Right atrium auricular region (tissue), 2 donors: Measurements from ENCODE around the gene C17orf50. TPM values are rescaled to one million over a fixed set of nuclear protein-coding genes. Genes with fewer than 3 reads are reported as not detected.

ENCODE experiments used
- DNase-seq: peaks from one replicate; pipeline ENCODE4 v3.0.0-alpha.2; 2019; ENCODE audit warnings: low spot score
- H3K27ac ChIP-seq, 2 donors: fragments of 200-600 bp; sonication (generic); 1 replicate in 1 of 2; 2 replicates in 1 of 2; pipeline ENCODE4 v1.5.1; 2016 to 2019
- H3K27me3 ChIP-seq, 2 donors: fragments of 200-600 bp; sonication (generic); one replicate each; pipeline versions ENCODE4 v1.5.1 to v1.6.0; 2017 to 2019
- H3K36me3 ChIP-seq: fragments of 200-600 bp; sonication (generic); one replicate; pipeline ENCODE4 v1.5.1; 2016
- H3K4me1 ChIP-seq, 2 donors: fragments of 200-600 bp; sonication (generic); one replicate each; pipeline versions ENCODE4 v1.5.1 to v1.6.0; 2017 to 2019
- H3K4me3 ChIP-seq, 2 donors: fragments of 200-600 bp; sonication (generic); 1 replicate in 1 of 2; 2 replicates in 1 of 2; pipeline ENCODE4 v1.5.1; 2017 to 2019; ENCODE audit warnings: mild to moderate bottlenecking in 1 of 2, moderate library complexity in 1 of 2
- H3K9me3 ChIP-seq, 2 donors: fragments of 200-600 bp; sonication (generic); one replicate each; pipeline ENCODE4 v1.5.1; 2019
- total RNA-seq, 2 donors: library from RNA; depleted of rRNA; stranded (reverse); fragments of >200 nt; gene quantifications; one replicate each; pipeline ENCODE4 v1.1.0, GENCODE V29; 2016
- TF ChIP-seq, protein P1 (sequence below), 2 donors: fragments of 200-600 bp; sonication (generic); IDR thresholded peaks; one replicate each; pipeline ENCODE4 v1.5.1; 2019; ENCODE audit warnings: antibody characterized with exemption in 2 of 2

C17orf50 gene
- total RNA-seq, 2 donors from 2014 or later, result not detected

DNA sequence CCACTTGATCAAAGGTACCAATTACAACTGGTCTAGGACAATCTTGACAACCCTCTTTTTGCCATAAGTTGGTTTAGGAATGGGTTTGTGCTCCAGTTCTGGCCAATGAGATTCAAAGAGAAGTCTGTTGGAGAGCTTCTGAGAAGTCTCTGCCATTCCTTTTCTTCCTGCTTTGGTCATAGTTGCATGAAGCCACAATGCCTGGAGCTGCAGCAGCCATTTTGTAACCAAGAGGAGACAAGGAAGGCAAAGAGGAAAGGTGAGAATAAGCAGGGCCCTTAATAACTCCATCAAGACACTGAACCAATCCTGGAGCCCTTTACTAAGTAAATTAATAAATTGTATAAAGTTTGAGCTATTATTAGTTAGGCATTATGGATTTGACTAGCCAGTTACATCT lies 3.4 kb upstream of the C17orf50 start:
- Histone ChIP-seq H3K27ac (no peak overlapping the region), H3K4me1 (peaks cover 0 to 11% of the 10 kb centered on the region in 2 donors), H3K27me3 (no peaks in the 10 kb centered on the region), H3K36me3 (no peaks in the 10 kb centered on the region), H3K9me3 (no peaks in the 10 kb centered on the region), H3K4me3 (no peak overlapping the region)
- no peak for DNase-seq
- TF ChIP-seq, protein P1, sequence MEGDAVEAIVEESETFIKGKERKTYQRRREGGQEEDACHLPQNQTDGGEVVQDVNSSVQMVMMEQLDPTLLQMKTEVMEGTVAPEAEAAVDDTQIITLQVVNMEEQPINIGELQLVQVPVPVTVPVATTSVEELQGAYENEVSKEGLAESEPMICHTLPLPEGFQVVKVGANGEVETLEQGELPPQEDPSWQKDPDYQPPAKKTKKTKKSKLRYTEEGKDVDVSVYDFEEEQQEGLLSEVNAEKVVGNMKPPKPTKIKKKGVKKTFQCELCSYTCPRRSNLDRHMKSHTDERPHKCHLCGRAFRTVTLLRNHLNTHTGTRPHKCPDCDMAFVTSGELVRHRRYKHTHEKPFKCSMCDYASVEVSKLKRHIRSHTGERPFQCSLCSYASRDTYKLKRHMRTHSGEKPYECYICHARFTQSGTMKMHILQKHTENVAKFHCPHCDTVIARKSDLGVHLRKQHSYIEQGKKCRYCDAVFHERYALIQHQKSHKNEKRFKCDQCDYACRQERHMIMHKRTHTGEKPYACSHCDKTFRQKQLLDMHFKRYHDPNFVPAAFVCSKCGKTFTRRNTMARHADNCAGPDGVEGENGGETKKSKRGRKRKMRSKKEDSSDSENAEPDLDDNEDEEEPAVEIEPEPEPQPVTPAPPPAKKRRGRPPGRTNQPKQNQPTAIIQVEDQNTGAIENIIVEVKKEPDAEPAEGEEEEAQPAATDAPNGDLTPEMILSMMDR (IDR thresholded peaks at IDR 0.05), result no peak

DNA sequence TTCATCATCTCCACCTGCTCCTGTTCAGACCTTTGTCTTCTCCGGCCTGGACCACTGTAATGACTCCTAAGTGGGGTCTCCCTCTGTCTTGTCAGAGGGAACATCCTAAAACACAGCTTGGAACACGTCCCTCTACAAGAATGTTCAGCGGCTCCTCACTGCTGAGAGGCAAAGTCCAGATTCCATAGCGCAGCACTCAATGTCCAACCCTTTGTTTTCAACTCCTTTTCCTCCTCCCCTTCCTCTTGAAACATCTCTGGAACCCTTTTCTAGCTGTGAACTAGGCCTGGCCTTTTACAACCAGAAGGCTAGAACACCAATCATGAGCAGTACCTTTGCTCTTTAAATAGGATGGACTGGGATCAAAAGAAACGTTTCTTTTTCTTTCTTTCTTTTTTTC lies 914 bp downstream of the C17orf50 start:
- TF ChIP-seq, protein P1 (IDR thresholded peaks at IDR 0.05), result no peak
- H3K9me3 ChIP-seq, result no peaks in the 10 kb centered on the region
- no peak for DNase-seq

DNA sequence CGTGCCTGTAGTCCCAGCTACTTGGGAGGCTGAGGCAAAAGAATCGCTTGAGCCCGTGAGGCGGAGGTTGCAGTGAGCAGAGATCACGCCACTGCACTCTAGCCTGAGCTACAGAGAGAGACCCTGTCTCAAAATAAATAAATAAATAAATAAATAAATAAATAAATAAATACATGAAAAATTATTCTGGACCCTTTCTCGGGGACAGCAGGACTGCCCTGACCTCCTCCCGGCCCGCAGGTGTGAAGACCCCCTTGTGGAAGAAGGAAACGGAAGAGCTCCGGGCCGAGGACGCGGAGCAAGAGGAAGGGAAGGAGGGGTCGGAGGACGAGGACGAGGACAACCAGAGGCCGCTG lies 3.1 kb downstream of the C17orf50 start:
- H3K4me1 ChIP-seq, result peaks cover 0 to 15% of the 10 kb centered on the region in 2 donors
- DNase-seq, result no peak
- no peaks in the 10 kb centered on the region for H3K9me3 ChIP-seq
- no peak overlapping the region for H3K27ac ChIP-seq
- no peaks in the 10 kb centered on the region for H3K36me3 ChIP-seq
- TF ChIP-seq, protein P1 (IDR thresholded peaks at IDR 0.05), result no peak
- H3K4me3 ChIP-seq, result peak overlapping the region; percentile 38 to 62
- no peaks in the 10 kb centered on the region for H3K27me3 ChIP-seq

More for the DNA sequence above, 914 bp downstream of the C17orf50 start:
- Histone ChIP-seq H3K27me3 (no peaks in the 10 kb centered on the region), H3K4me1 (peaks cover 0 to 15% of the 10 kb centered on the region in 2 donors), H3K27ac (no peak overlapping the region), H3K4me3 (no peak overlapping the region), H3K36me3 (no peaks in the 10 kb centered on the region)

DNA sequence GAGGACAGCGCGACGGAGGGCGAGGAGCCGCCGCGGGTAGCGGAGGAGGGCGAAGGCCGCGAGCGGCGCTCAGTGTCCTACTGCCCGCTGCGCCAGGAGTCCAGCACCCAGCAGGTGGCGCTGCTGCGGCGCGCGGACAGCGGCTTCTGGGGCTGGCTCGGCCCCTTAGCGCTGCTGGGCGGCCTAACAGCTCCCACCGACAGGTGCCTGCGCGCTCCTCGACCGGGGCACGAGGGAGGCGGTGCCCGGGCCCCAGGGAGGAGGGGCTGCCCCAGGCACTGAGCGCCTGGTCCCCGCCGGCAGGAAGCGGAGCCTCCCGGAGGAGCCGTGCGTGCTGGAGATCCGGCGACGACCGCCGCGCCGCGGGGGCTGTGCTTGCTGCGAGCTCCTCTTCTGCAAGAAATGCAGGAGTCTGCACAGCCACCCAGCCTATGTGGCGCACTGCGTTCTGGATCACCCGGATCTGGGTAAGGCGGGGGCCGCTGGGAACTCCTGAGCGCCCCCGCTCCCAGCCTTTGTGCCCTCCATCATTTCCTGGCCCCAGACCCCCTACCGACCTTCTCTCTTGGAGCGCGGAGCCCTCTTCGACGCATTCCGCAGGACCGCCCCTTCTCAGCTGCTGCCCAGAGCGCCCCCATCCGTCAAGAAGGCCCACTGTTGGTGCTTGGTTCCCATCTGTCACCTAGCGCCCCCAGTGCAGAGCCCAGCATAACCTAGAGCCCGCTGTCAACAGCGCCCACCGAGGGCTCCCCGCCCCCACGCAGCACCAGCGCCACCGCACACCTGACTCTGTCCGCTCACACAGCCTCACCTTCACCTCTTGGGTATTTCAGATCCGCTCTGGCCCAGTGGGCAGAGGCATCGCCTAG lies 3.7 kb downstream of the C17orf50 start:
- H3K4me3 ChIP-seq, result peak overlapping the region; percentile 38 to 62
- H3K27ac ChIP-seq, result peak overlapping the region in 1 of 2 donors; percentile 46
- H3K4me1 ChIP-seq, result peaks cover 0 to 15% of the 10 kb centered on the region in 2 donors
- DNase-seq, result peak; percentile 81
- TF ChIP-seq, protein P1 (IDR thresholded peaks at IDR 0.05), result peak; percentile 93 to 95
- no peaks in the 10 kb centered on the region for H3K36me3 ChIP-seq
- no peaks in the 10 kb centered on the region for H3K9me3 ChIP-seq
- H3K27me3 ChIP-seq, result no peaks in the 10 kb centered on the region

DNA sequence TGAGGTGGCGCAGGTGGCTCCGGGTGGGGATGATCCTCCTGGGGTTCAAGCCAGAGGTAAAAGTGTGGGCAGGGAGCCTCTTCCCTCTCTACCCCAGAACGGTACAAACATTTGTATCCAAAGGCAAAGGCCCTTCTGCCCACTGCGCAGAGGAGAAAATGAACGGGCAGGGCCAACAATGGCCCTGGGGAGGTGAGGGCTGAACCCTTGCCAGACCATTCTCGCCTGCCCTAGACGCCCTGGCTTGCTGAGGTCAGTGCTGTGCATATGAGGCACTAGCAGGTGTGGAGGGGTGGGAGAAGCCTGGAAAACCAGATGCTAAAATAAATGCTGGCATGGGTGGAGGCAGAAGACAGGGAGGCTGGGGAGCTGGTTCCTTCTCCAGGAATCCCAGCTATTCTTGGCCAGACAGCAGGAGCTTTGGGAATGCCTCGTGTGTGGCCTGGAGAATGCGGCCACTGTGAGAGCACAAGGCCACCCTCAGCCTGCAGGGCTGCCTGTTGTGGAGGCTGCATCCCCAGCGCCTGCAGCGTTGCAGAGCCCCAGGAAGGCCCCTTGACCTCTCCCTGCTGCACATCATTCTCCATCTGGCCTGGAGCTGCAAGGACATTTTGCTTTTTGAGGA lies 4.5 kb downstream of the C17orf50 start:
- no peak overlapping the region for H3K4me3 ChIP-seq
- no peak overlapping the region for H3K27ac ChIP-seq
- TF ChIP-seq, protein P1 (IDR thresholded peaks at IDR 0.05), result no peak
- no peaks in the 10 kb centered on the region for H3K9me3 ChIP-seq
- DNase-seq, result no peak
- H3K27me3 ChIP-seq, result no peaks in the 10 kb centered on the region
- H3K4me1 ChIP-seq, result peaks cover 0 to 15% of the 10 kb centered on the region in 2 donors
- H3K36me3 ChIP-seq, result no peaks in the 10 kb centered on the region
